ENCODE data around the gene CDC14A. TPM values are rescaled to one million over a fixed set of nuclear protein-coding genes. Genes with fewer than 3 reads are reported as not detected.

The CDC14A gene
- total RNA-seq, 1 experiment from 2014 or later = 11.1 TPM

DNA sequence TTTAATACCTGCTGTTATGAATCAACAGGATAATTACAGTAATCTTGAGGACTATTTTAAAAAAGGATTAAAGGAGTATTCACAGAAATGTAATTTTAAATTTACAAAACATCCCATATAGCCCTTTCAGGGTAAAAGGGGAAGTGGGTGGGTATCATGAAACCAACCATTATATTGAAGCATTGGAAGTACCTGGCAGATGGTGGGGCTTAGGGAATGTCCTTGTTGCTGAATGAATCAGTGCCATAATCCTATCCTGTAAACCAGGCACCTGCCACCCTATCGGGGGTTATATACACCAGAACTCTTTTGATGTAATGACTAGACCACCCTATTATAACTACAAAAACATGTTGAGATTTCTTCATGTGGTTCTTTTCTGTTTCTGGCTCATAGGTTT is 30.4 kb downstream of the CDC14A start:
- Mint-ChIP-seq H3K9me3 (no peaks in the 10 kb centered on the region), H3K27me3 (ENCODE audit: low read depth) (no peaks in the 10 kb centered on the region), H3K4me3 (no peak overlapping the region), H3K27ac (no peak overlapping the region), H3K4me1 (peaks cover 21% of the 10 kb centered on the region), H3K36me3 (no peaks in the 10 kb centered on the region)
- CTCF ChIA-PET = no interaction called here
- ATAC-seq (no peak), DNase-seq (ENCODE audit: low spot score) (no peak)
- TF ChIP-seq, protein P1, sequence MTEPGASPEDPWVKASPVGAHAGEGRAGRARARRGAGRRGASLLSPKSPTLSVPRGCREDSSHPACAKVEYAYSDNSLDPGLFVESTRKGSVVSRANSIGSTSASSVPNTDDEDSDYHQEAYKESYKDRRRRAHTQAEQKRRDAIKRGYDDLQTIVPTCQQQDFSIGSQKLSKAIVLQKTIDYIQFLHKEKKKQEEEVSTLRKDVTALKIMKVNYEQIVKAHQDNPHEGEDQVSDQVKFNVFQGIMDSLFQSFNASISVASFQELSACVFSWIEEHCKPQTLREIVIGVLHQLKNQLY (CRISPR knock-in tag; IDR thresholded peaks at IDR 0.05) = no peak
- TF ChIP-seq GRHL2 (CRISPR knock-in tag; IDR thresholded peaks at IDR 0.05; ENCODE audit: insufficient replicate concordance, severe bottlenecking) = no peak
- TF ChIP-seq GABPB1 (CRISPR knock-in tag; IDR thresholded peaks at IDR 0.05) = no peak
- TF ChIP-seq, protein P2, sequence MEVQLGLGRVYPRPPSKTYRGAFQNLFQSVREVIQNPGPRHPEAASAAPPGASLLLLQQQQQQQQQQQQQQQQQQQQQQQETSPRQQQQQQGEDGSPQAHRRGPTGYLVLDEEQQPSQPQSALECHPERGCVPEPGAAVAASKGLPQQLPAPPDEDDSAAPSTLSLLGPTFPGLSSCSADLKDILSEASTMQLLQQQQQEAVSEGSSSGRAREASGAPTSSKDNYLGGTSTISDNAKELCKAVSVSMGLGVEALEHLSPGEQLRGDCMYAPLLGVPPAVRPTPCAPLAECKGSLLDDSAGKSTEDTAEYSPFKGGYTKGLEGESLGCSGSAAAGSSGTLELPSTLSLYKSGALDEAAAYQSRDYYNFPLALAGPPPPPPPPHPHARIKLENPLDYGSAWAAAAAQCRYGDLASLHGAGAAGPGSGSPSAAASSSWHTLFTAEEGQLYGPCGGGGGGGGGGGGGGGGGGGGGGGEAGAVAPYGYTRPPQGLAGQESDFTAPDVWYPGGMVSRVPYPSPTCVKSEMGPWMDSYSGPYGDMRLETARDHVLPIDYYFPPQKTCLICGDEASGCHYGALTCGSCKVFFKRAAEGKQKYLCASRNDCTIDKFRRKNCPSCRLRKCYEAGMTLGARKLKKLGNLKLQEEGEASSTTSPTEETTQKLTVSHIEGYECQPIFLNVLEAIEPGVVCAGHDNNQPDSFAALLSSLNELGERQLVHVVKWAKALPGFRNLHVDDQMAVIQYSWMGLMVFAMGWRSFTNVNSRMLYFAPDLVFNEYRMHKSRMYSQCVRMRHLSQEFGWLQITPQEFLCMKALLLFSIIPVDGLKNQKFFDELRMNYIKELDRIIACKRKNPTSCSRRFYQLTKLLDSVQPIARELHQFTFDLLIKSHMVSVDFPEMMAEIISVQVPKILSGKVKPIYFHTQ (CRISPR knock-in tag; IDR thresholded peaks at IDR 0.05) = no peak
- no peak for TF ChIP-seq TP53 (CRISPR knock-in tag; IDR thresholded peaks at IDR 0.05)
- no peak for TF ChIP-seq NFE2L1 (CRISPR knock-in tag; IDR thresholded peaks at IDR 0.05)
- TF ChIP-seq SMAD4 (CRISPR knock-in tag; IDR thresholded peaks at IDR 0.05) = no peak
- TF ChIP-seq TEAD4 (CRISPR knock-in tag; IDR thresholded peaks at IDR 0.05) = no peak
- no peak for TF ChIP-seq SOX15 (CRISPR knock-in tag; IDR thresholded peaks at IDR 0.05)
- TF ChIP-seq ZNF396 (CRISPR knock-in tag; IDR thresholded peaks at IDR 0.05; ENCODE audit: borderline replicate concordance) = no peak
- POLR2A ChIA-PET = no interaction called here

DNA sequence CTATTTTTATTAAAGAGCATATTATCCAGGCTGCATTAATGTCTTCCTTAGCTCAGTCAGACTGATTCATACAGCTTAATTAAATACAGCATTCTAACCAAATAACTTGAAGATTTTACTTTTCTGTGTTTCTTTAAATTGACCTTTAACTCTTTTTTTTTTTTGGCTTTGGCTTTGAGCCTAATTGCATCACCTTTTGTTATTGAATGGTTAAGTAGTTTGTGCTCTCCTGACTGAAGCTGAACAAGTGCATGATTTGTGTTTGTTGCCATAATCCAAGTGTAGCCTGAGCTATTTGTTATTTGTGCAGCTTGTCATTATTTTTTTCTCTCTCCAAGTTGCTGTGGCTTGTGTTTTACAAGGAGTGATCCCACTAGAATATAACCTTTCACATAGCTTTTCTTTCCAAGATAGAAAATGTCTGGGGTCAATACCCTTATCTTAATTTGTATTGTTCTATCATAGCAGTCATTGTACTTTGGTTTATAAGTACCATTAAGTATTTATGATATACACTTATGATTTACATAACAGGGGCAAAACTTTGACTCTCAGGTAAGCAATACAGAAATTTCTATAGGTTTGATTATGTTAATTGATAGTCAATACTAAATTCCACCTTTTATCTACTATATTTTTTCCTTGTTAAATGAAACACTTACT is 31.6 kb downstream of the CDC14A start:
- H3K9me3 Mint-ChIP-seq = no peaks in the 10 kb centered on the region
- no peak for ATAC-seq
- POLR2A ChIA-PET = no interaction called here
- TF ChIP-seq ZNF396 (CRISPR knock-in tag; IDR thresholded peaks at IDR 0.05; ENCODE audit: borderline replicate concordance) (no peak), TEAD4 (CRISPR knock-in tag; IDR thresholded peaks at IDR 0.05) (no peak), TEAD1 (CRISPR knock-in tag; IDR thresholded peaks at IDR 0.05) (no peak), EMX1 (CRISPR knock-in tag; IDR thresholded peaks at IDR 0.05) (no peak), TCF7 (CRISPR knock-in tag; IDR thresholded peaks at IDR 0.05; ENCODE audit: low read depth) (no peak), SMAD4 (CRISPR knock-in tag; IDR thresholded peaks at IDR 0.05) (no peak), KAT7 (CRISPR knock-in tag; IDR thresholded peaks at IDR 0.05; ENCODE audit: borderline replicate concordance) (no peak), ZNF263 (CRISPR knock-in tag; IDR thresholded peaks at IDR 0.05; ENCODE audit: low read depth) (no peak)
- TF ChIP-seq, protein P3, sequence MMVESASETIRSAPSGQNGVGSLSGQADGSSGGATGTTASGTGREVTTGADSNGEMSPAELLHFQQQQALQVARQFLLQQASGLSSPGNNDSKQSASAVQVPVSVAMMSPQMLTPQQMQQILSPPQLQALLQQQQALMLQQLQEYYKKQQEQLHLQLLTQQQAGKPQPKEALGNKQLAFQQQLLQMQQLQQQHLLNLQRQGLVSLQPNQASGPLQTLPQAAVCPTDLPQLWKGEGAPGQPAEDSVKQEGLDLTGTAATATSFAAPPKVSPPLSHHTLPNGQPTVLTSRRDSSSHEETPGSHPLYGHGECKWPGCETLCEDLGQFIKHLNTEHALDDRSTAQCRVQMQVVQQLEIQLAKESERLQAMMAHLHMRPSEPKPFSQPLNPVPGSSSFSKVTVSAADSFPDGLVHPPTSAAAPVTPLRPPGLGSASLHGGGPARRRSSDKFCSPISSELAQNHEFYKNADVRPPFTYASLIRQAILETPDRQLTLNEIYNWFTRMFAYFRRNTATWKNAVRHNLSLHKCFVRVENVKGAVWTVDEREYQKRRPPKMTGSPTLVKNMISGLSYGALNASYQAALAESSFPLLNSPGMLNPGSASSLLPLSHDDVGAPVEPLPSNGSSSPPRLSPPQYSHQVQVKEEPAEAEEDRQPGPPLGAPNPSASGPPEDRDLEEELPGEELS (CRISPR knock-in tag; IDR thresholded peaks at IDR 0.05) = no peak
- TF ChIP-seq, protein P4, sequence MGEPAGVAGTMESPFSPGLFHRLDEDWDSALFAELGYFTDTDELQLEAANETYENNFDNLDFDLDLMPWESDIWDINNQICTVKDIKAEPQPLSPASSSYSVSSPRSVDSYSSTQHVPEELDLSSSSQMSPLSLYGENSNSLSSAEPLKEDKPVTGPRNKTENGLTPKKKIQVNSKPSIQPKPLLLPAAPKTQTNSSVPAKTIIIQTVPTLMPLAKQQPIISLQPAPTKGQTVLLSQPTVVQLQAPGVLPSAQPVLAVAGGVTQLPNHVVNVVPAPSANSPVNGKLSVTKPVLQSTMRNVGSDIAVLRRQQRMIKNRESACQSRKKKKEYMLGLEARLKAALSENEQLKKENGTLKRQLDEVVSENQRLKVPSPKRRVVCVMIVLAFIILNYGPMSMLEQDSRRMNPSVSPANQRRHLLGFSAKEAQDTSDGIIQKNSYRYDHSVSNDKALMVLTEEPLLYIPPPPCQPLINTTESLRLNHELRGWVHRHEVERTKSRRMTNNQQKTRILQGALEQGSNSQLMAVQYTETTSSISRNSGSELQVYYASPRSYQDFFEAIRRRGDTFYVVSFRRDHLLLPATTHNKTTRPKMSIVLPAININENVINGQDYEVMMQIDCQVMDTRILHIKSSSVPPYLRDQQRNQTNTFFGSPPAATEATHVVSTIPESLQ (CRISPR knock-in tag; IDR thresholded peaks at IDR 0.05) = no peak
- TF ChIP-seq, protein P2 (CRISPR knock-in tag; IDR thresholded peaks at IDR 0.05) = no peak
- TF ChIP-seq, protein P5, sequence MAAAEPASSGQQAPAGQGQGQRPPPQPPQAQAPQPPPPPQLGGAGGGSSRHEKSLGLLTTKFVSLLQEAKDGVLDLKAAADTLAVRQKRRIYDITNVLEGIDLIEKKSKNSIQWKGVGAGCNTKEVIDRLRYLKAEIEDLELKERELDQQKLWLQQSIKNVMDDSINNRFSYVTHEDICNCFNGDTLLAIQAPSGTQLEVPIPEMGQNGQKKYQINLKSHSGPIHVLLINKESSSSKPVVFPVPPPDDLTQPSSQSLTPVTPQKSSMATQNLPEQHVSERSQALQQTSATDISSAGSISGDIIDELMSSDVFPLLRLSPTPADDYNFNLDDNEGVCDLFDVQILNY (CRISPR knock-in tag; IDR thresholded peaks at IDR 0.05) = no peak
- TF ChIP-seq, protein P6, sequence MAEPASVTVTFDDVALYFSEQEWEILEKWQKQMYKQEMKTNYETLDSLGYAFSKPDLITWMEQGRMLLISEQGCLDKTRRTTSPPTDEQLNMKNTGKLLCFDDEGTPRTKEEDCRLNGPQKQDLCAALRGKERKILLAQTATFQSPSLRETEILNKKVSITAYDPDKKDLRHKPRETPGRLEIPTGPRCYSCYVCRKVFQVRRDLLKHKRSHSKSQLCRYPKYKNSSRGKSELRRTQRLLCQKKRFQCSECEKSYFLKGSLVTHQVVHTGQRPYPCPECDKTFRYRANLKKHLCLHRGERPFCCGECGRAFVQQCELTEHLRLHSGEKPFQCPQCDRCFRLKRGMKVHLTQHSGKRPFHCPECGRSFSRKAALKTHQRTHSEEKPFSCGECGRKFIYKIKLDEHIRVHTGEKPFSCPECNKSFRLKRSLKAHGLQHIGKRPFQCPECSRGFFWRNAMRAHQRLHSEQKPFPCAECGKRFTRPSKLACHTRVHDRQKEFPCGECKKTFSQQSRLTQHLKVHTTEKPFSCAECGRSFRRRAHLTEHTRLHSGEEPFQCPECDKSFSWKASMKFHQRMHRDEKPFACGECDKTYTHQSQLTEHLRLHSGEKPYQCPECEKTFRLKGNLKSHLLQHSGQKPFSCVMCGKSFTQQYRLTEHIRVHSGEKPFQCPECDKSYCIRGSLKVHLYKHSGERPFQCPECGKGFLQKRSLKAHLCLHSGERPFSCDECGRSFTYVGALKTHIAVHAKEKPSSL (CRISPR knock-in tag; conservative IDR thresholded peaks at IDR 0.05) = no peak

More for the DNA sequence above, 31.6 kb downstream of the CDC14A start:
- Mint-ChIP-seq H3K4me1 (peaks cover 26% of the 10 kb centered on the region), H3K27me3 (ENCODE audit: low read depth) (no peaks in the 10 kb centered on the region), H3K27ac (no peak overlapping the region), H3K4me3 (no peak overlapping the region), H3K36me3 (no peaks in the 10 kb centered on the region)
- CTCF ChIA-PET = interaction anchor here (0.6 kb wide), 1 partner anchor 72 kb away, joined by 3 read pairs; no protein-coding TSS in a partner anchor
- no peak for DNase-seq (ENCODE audit: low spot score)
